HepG2 (cell line): ENCODE measurements around the gene SGF29. TPM values are rescaled to one million over a fixed set of nuclear protein-coding genes. Genes with fewer than 3 reads are reported as not detected.
A peak's percentile ranks its signal among the peaks of the same experiment; 100 is the strongest.

ENCODE experiments used
- ATF7 ChIP-seq, 2 experiments: fragments of 450-650 bp in 1 of 2; sonication (generic) in 1 of 2; formaldehyde crosslinking in 1 of 2; IDR thresholded peaks; 2 replicates each; pipeline versions ENCODE4 v1.4.0 to v1.6.1; 2016 to 2020; ENCODE audit warnings: antibody characterized with exemption in 1 of 2, mild to moderate bottlenecking in 1 of 2, missing genetic modification reagents in 1 of 2
- CEBPB ChIP-seq: IDR thresholded peaks from 2 replicates; pipeline ENCODE4 v1.6.1; 2011; ENCODE audit warnings: low read depth, low read length, improper control_type of control experiment, borderline replicate concordance
- CEBPG ChIP-seq: IDR thresholded peaks from 2 replicates; pipeline ENCODE4 v1.6.1; 2016
- CHD4 ChIP-seq: fragments of 200-600 bp; sonication (generic); IDR thresholded peaks from 2 replicates; pipeline ENCODE4 v1.7.0; 2017; ENCODE audit warnings: mild to moderate bottlenecking, low read length, borderline replicate concordance
- HNRNPLL ChIP-seq: fragments of 200-400 bp; formaldehyde crosslinking; IDR thresholded peaks from 2 replicates; pipeline ENCODE4 v1.6.1; 2017; ENCODE audit warnings: mild to moderate bottlenecking, low read depth, low read length; ENCODE audit not compliant: poor library complexity, severe bottlenecking
- HOXA3 ChIP-seq: sonication (generic); formaldehyde crosslinking; IDR thresholded peaks from 2 replicates; pipeline ENCODE4 v1.5.0; 2020; ENCODE audit warnings: missing genetic modification reagents
- JUNB ChIP-seq: sonication (generic); formaldehyde crosslinking; IDR thresholded peaks from 2 replicates; pipeline ENCODE4 v1.8.0; 2022; ENCODE audit warnings: missing genetic modification reagents, mild to moderate bottlenecking, borderline replicate concordance
- MED1 ChIP-seq: sonication (generic); formaldehyde crosslinking; IDR thresholded peaks from 2 replicates; pipeline ENCODE4 v1.4.0; 2020; ENCODE audit warnings: missing genetic modification reagents
- RBFOX2 ChIP-seq: fragments of 200-400 bp; formaldehyde crosslinking; IDR thresholded peaks from 2 replicates; pipeline ENCODE4 v1.6.1; 2017; ENCODE audit warnings: low read depth, mild to moderate bottlenecking, low read length
- SKI ChIP-seq: fragments of 450-650 bp; IDR thresholded peaks from one replicate; pipeline ENCODE4 v1.6.1; 2018; ENCODE audit warnings: mild to moderate bottlenecking; ENCODE audit not compliant: partially characterized antibody
- ZNF121 ChIP-seq: sonication (generic); formaldehyde crosslinking; IDR thresholded peaks from 2 replicates; pipeline ENCODE4 v1.5.0; 2020; ENCODE audit warnings: mild to moderate bottlenecking, missing genetic modification reagents
- ZNF20 ChIP-seq: sonication (generic); formaldehyde crosslinking; IDR thresholded peaks from 2 replicates; pipeline ENCODE4 v1.4.0; 2020; ENCODE audit warnings: mild to moderate bottlenecking, moderate library complexity, missing genetic modification reagents
- ZNF337 ChIP-seq: sonication (generic); formaldehyde crosslinking; IDR thresholded peaks from 2 replicates; pipeline ENCODE4 v1.5.1; 2020; ENCODE audit warnings: missing genetic modification reagents, low read depth, mild to moderate bottlenecking, borderline replicate concordance
- ZSCAN12 ChIP-seq: sonication (generic); formaldehyde crosslinking; IDR thresholded peaks from 2 replicates; pipeline ENCODE4 v1.9.0; 2021; ENCODE audit warnings: mild to moderate bottlenecking, missing genetic modification reagents
- polyA plus RNA-seq, 8 experiments: library from polyadenylated mRNA; depleted of rRNA in 3 of 8; stranded (reverse) in 7 of 8; unstranded in 1 of 8; fragments of >200 nt; fragmentation: Illumina TruSeq in 4 of 8; extraction: Trizol in 4 of 8; gene quantifications; 2 replicates each; pipeline versions ENCODE4 v1.2.1 to v1.2.3, GENCODE V29; 2011 to 2016; ENCODE audit warnings: low read depth in 4 of 8, missing spikeins in 1 of 8, mixed read lengths in 1 of 8; ENCODE audit not compliant: insufficient read depth in 1 of 8
- total RNA-seq, 5 experiments: library from RNA; depleted of rRNA; stranded (reverse); fragments of >200 nt; fragmentation: Illumina TruSeq; extraction: Trizol; gene quantifications; 2 replicates each; pipeline ENCODE4 v1.2.3, GENCODE V29; 2016; ENCODE audit warnings: low read depth in 1 of 5
- TF ChIP-seq, protein P1 (sequence below): sonication (generic); formaldehyde crosslinking; IDR thresholded peaks from 2 replicates; pipeline ENCODE4 v1.4.0; 2020; ENCODE audit warnings: mild to moderate bottlenecking, missing genetic modification reagents, borderline replicate concordance
- TF ChIP-seq, protein P2 (sequence below): sonication (generic); formaldehyde crosslinking; IDR thresholded peaks from 2 replicates; pipeline ENCODE4 v1.5.1; 2020; ENCODE audit warnings: missing genetic modification reagents, mild to moderate bottlenecking, borderline replicate concordance
- TF ChIP-seq, protein P3 (sequence below): IDR thresholded peaks from 2 replicates; pipeline ENCODE4 v1.6.1; 2016; ENCODE audit warnings: missing genetic modification reagents, missing compliant biosample characterization
- TF ChIP-seq, protein P4 (sequence below): sonication (generic); formaldehyde crosslinking; IDR thresholded peaks from 2 replicates; pipeline ENCODE4 v1.4.0; 2020; ENCODE audit warnings: missing genetic modification reagents, borderline replicate concordance
- TF ChIP-seq, protein P5 (sequence below): sonication (generic); formaldehyde crosslinking; IDR thresholded peaks from 2 replicates; pipeline ENCODE4 v1.5.0; 2020; ENCODE audit warnings: missing genetic modification reagents

Gene SGF29
- total and polyA plus RNA-seq, 2 of the 13 experiments (the other 11 are each of a cell fraction or from before 2014, with no cell fraction given) = 5.0 to 29.4 TPM

DNA sequence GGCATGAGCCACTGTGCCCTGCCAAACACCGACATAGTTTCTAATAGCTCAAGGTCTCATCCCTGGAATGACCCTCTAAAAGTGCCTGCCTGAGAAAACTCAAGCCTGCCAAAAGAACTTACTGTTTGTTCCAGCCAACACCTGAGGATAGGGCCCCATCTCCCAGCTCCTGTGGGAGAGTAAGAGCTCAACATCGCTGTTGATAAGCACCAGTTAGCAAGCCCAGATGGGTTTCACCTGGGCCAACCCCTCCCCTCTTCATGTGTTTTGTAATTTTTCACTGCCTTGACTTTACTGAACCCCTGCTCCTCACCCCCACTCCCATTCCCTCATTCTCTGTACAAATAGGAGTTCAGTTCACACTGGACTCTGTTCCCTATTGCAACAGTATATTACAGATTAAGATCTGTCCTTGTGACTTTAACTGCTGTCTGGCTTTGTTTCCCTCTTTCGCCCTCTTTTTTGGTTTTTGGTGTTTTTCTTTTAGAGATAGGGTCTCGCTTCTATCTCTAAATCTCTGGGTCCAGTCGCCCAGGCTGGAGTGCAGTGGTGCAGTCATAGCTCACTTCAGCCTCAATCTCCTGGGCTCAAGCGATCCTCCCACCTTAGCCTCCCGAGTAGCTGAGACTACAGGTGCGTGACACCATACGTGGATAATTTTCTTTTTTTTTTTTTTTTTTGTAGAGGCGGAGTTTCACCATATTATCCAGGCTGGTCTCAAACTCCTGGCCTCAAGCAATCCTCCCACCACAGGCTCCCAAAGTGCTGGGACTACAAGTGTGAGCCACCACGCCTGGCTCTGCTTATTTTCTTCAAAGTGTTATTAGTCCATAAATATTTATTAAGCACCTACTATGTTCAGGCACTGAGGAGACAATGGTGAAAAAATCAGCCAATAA is 27.3 kb upstream of the SGF29 start (continued):
- TF ChIP-seq CEBPG (CRISPR knock-in tag) (peak; percentile 98), ZNF121 (CRISPR knock-in tag) (peak; percentile 75), CEBPB (peak; percentile 97), HNRNPLL (no peak), HOXA3 (CRISPR knock-in tag) (peak; percentile 82), ATF7 (IDR thresholded peaks at IDR 0.05) (peak; percentile 54), ATF7 (CRISPR knock-in tag; IDR thresholded peaks at IDR 0.05) (peak; percentile 53; the same call in 1 of the 2 replicates), CHD4 (peak; percentile 96; the same call in 1 of the 2 replicates), MED1 (CRISPR knock-in tag) (peak; percentile 95), SKI (peak; percentile 92), ZSCAN12 (CRISPR knock-in tag) (no peak), JUNB (CRISPR knock-in tag) (peak; percentile 62; the same call in 1 of the 2 replicates), RBFOX2 (no peak), ZNF20 (CRISPR knock-in tag) (no peak), ZNF337 (CRISPR knock-in tag) (no peak)
- TF ChIP-seq, protein P1, sequence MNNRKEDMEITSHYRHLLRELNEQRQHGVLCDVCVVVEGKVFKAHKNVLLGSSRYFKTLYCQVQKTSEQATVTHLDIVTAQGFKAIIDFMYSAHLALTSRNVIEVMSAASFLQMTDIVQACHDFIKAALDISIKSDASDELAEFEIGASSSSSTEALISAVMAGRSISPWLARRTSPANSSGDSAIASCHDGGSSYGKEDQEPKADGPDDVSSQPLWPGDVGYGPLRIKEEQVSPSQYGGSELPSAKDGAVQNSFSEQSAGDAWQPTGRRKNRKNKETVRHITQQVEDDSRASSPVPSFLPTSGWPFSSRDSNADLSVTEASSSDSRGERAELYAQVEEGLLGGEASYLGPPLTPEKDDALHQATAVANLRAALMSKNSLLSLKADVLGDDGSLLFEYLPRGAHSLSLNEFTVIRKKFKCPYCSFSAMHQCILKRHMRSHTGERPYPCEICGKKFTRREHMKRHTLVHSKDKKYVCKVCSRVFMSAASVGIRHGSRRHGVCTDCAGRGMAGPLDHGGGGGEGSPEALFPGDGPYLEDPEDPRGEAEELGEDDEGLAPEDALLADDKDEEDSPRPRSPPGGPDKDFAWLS (CRISPR knock-in tag) = no peak
- TF ChIP-seq, protein P2, sequence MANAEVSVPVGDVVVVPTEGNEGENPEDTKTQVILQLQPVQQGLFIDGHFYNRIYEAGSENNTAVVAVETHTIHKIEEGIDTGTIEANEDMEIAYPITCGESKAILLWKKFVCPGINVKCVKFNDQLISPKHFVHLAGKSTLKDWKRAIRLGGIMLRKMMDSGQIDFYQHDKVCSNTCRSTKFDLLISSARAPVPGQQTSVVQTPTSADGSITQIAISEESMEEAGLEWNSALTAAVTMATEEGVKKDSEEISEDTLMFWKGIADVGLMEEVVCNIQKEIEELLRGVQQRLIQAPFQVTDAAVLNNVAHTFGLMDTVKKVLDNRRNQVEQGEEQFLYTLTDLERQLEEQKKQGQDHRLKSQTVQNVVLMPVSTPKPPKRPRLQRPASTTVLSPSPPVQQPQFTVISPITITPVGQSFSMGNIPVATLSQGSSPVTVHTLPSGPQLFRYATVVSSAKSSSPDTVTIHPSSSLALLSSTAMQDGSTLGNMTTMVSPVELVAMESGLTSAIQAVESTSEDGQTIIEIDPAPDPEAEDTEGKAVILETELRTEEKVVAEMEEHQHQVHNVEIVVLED (CRISPR knock-in tag) = peak; percentile 54; the same call in 1 of the 2 replicates
- TF ChIP-seq, protein P3, sequence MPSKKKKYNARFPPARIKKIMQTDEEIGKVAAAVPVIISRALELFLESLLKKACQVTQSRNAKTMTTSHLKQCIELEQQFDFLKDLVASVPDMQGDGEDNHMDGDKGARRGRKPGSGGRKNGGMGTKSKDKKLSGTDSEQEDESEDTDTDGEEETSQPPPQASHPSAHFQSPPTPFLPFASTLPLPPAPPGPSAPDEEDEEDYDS (CRISPR knock-in tag) = peak; percentile 75
- TF ChIP-seq, protein P4, sequence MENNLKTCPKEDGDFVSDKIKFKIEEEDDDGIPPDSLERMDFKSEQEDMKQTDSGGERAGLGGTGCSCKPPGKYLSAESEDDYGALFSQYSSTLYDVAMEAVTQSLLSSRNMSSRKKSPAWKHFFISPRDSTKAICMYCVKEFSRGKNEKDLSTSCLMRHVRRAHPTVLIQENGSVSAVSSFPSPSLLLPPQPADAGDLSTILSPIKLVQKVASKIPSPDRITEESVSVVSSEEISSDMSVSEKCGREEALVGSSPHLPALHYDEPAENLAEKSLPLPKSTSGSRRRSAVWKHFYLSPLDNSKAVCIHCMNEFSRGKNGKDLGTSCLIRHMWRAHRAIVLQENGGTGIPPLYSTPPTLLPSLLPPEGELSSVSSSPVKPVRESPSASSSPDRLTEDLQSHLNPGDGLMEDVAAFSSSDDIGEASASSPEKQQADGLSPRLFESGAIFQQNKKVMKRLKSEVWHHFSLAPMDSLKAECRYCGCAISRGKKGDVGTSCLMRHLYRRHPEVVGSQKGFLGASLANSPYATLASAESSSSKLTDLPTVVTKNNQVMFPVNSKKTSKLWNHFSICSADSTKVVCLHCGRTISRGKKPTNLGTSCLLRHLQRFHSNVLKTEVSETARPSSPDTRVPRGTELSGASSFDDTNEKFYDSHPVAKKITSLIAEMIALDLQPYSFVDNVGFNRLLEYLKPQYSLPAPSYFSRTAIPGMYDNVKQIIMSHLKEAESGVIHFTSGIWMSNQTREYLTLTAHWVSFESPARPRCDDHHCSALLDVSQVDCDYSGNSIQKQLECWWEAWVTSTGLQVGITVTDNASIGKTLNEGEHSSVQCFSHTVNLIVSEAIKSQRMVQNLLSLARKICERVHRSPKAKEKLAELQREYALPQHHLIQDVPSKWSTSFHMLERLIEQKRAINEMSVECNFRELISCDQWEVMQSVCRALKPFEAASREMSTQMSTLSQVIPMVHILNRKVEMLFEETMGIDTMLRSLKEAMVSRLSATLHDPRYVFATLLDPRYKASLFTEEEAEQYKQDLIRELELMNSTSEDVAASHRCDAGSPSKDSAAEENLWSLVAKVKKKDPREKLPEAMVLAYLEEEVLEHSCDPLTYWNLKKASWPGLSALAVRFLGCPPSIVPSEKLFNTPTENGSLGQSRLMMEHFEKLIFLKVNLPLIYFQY (CRISPR knock-in tag) = peak; percentile 98
- TF ChIP-seq, protein P5, sequence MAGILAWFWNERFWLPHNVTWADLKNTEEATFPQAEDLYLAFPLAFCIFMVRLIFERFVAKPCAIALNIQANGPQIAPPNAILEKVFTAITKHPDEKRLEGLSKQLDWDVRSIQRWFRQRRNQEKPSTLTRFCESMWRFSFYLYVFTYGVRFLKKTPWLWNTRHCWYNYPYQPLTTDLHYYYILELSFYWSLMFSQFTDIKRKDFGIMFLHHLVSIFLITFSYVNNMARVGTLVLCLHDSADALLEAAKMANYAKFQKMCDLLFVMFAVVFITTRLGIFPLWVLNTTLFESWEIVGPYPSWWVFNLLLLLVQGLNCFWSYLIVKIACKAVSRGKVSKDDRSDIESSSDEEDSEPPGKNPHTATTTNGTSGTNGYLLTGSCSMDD (CRISPR knock-in tag) = no peak
